ENCODE results near the gene ANKMY2. TPM values are rescaled to one million over a fixed set of nuclear protein-coding genes. Genes with fewer than 3 reads are reported as not detected.

Gene ANKMY2
- total RNA-seq, 1 donor = 26.8 TPM

GRCh38 chr7:16559497-16560179, 85.9 kb downstream of the ANKMY2 start:
- no peak for DNase-seq (ENCODE audit: insufficient read length, low spot score, missing footprints)
- H2AFZ ChIP-seq (ENCODE audit: low read length) = no peak overlapping the region

GRCh38 chr7:16558761-16559302, 86.7 kb downstream of the ANKMY2 start:
- no peak for TF ChIP-seq CTCF (IDR thresholded peaks at IDR 0.05; ENCODE audit: extremely low read depth, low read depth, low read length)
- Histone ChIP-seq H3K4me1 (ENCODE audit: insufficient read depth, low read length) (no peaks in the 10 kb centered on the region), H3K27ac (ENCODE audit: low read depth, low read length) (no peak overlapping the region), H2AFZ (ENCODE audit: low read length) (no peak overlapping the region), H3K27me3 (ENCODE audit: insufficient read depth, low read length) (no peaks in the 10 kb centered on the region), H3K36me3 (ENCODE audit: insufficient read depth, low read length) (no peaks in the 10 kb centered on the region), H3K9me3 (ENCODE audit: low read depth, low read length) (no peaks in the 10 kb centered on the region), H3K79me2 (ENCODE audit: insufficient read depth, low read length) (no peaks in the 10 kb centered on the region), H4K20me1 (ENCODE audit: insufficient read depth, low read length) (no peaks in the 10 kb centered on the region), H3K4me2 (ENCODE audit: insufficient read depth, low read length) (no peak overlapping the region), H3K4me3 (ENCODE audit: insufficient read depth, low read length) (no peak overlapping the region)
- DNase-seq (ENCODE audit: insufficient read length, low spot score, missing footprints) = no peak

More at GRCh38 chr7:16559497-16560179, 85.9 kb downstream of the ANKMY2 start:
- Histone ChIP-seq H3K9me3 (ENCODE audit: low read depth, low read length) (no peaks in the 10 kb centered on the region), H3K27me3 (ENCODE audit: insufficient read depth, low read length) (no peaks in the 10 kb centered on the region), H3K79me2 (ENCODE audit: insufficient read depth, low read length) (no peaks in the 10 kb centered on the region), H3K4me2 (ENCODE audit: insufficient read depth, low read length) (no peak overlapping the region), H3K4me1 (ENCODE audit: insufficient read depth, low read length) (no peaks in the 10 kb centered on the region), H4K20me1 (ENCODE audit: insufficient read depth, low read length) (no peaks in the 10 kb centered on the region), H3K4me3 (ENCODE audit: insufficient read depth, low read length) (no peak overlapping the region), H3K27ac (ENCODE audit: low read depth, low read length) (no peak overlapping the region), H3K36me3 (ENCODE audit: insufficient read depth, low read length) (no peaks in the 10 kb centered on the region)
- TF ChIP-seq CTCF (IDR thresholded peaks at IDR 0.05; ENCODE audit: extremely low read depth, low read depth, low read length) = no peak

- no peak for DNase-seq (ENCODE audit: insufficient read length, low spot score, missing footprints)
- Histone ChIP-seq H4K20me1 (ENCODE audit: insufficient read depth, low read length) (no peaks in the 10 kb centered on the region), H3K27me3 (ENCODE audit: insufficient read depth, low read length) (no peaks in the 10 kb centered on the region), H3K27ac (ENCODE audit: low read depth, low read length) (no peak overlapping the region), H3K4me3 (ENCODE audit: insufficient read depth, low read length) (no peak overlapping the region), H3K9me3 (ENCODE audit: low read depth, low read length) (no peaks in the 10 kb centered on the region), H3K36me3 (ENCODE audit: insufficient read depth, low read length) (no peaks in the 10 kb centered on the region), H3K4me2 (ENCODE audit: insufficient read depth, low read length) (no peak overlapping the region), H3K4me1 (ENCODE audit: insufficient read depth, low read length) (no peaks in the 10 kb centered on the region), H3K79me2 (ENCODE audit: insufficient read depth, low read length) (no peaks in the 10 kb centered on the region), H2AFZ (ENCODE audit: low read length) (no peak overlapping the region)
- TF ChIP-seq CTCF (IDR thresholded peaks at IDR 0.05; ENCODE audit: extremely low read depth, low read depth, low read length) = no peak
Observed at GRCh38 chr7:16556359-16556758, 89.2 kb downstream of the ANKMY2 start.

GRCh38 chr7:16554518-16555236, 90.9 kb downstream of the ANKMY2 start:
- no peaks in the 10 kb centered on the region for H3K9me3 ChIP-seq (ENCODE audit: low read depth, low read length)
- no peaks in the 10 kb centered on the region for H4K20me1 ChIP-seq (ENCODE audit: insufficient read depth, low read length)
- H3K4me2 ChIP-seq (ENCODE audit: insufficient read depth, low read length) = no peak overlapping the region
- H3K4me1 ChIP-seq (ENCODE audit: insufficient read depth, low read length) = no peaks in the 10 kb centered on the region
- H3K79me2 ChIP-seq (ENCODE audit: insufficient read depth, low read length) = no peaks in the 10 kb centered on the region
- H3K27me3 ChIP-seq (ENCODE audit: insufficient read depth, low read length) = no peaks in the 10 kb centered on the region
- H3K4me3 ChIP-seq (ENCODE audit: insufficient read depth, low read length) = no peak overlapping the region
- H3K36me3 ChIP-seq (ENCODE audit: insufficient read depth, low read length) = no peaks in the 10 kb centered on the region
- H3K27ac ChIP-seq (ENCODE audit: low read depth, low read length) = no peak overlapping the region
- no peak for DNase-seq (ENCODE audit: insufficient read length, low spot score, missing footprints)
- H2AFZ ChIP-seq (ENCODE audit: low read length) = no peak overlapping the region
- TF ChIP-seq CTCF (IDR thresholded peaks at IDR 0.05; ENCODE audit: extremely low read depth, low read depth, low read length) = no peak
